ENCODE measurements around the gene C17orf67.

GRCh38 chr17:56742601-56743000 is 91.1 kb downstream of the C17orf67 start:
- no peak for TF ChIP-seq REST (IDR thresholded peaks at IDR 0.05; ENCODE audit: borderline replicate concordance in 1 of 2, low read depth in 1 of 2, low read length in 2 of 2)
- no peak for TF ChIP-seq ASH2L (IDR thresholded peaks at IDR 0.05; ENCODE audit: insufficient read length, low read depth, low read length)
- TF ChIP-seq RBM22 (optimal IDR thresholded peaks at IDR 0.05; ENCODE audit: low read length): no peak
- TF ChIP-seq U2AF2 (IDR thresholded peaks at IDR 0.05; ENCODE audit: low read depth, low read length): no peak
- TF ChIP-seq REPIN1 (CRISPR knock-in tag; IDR thresholded peaks at IDR 0.05; ENCODE audit: borderline replicate concordance, low read depth): no peak
- TF ChIP-seq PHF8 (CRISPR knock-in tag; IDR thresholded peaks at IDR 0.05): no peak
- no peak for TF ChIP-seq USF2 (IDR thresholded peaks at IDR 0.05; ENCODE audit: low read depth, low read length)
- TF ChIP-seq USF2 (CRISPR knock-in tag; IDR thresholded peaks at IDR 0.05; ENCODE audit: borderline replicate concordance): no peak
- TF ChIP-seq CTCF (CRISPR knock-in tag; IDR thresholded peaks at IDR 0.05): no peak
- no peak for TF ChIP-seq EZH2 (conservative IDR thresholded peaks at IDR 0.05; ENCODE audit: low read depth, low read length)
